Thyroid gland (tissue), 4 donors: Measurements from ENCODE around the gene C9orf78. TPM values are rescaled to one million over a fixed set of nuclear protein-coding genes. Genes with fewer than 3 reads are reported as not detected.

Experiments
- DNase-seq, 2 donors: peaks; one replicate each; pipeline ENCODE4 v3.0.0-alpha.2; 2019
- H3K27ac ChIP-seq, 3 donors: fragments of 200-600 bp; sonication (generic); 1 replicate in 2 of 3; 2 replicates in 1 of 3; pipeline ENCODE4 v1.5.1; 2016 to 2019; ENCODE audit warnings: mild to moderate bottlenecking in 1 of 3, moderate library complexity in 1 of 3
- H3K27me3 ChIP-seq: fragments of 200-600 bp; sonication (generic); one replicate; pipeline ENCODE4 v1.5.1; 2019
- H3K36me3 ChIP-seq, 2 donors: fragments of 200-600 bp; sonication (generic); one replicate each; pipeline ENCODE4 v1.5.1; 2016 to 2019
- H3K4me1 ChIP-seq, 2 donors: fragments of 200-600 bp; sonication (generic); one replicate each; pipeline ENCODE4 v1.5.1; 2017 to 2019
- H3K4me3 ChIP-seq, 3 donors: fragments of 200-600 bp; sonication (generic); replicated peaks in 1 of 3; 1 replicate in 2 of 3; 2 replicates in 1 of 3; pipeline ENCODE4 v1.5.1; 2016; ENCODE audit warnings: mild to moderate bottlenecking in 1 of 3
- H3K9me3 ChIP-seq: fragments of 200-600 bp; sonication (generic); one replicate; pipeline ENCODE4 v1.5.1; 2017
- CTCF ChIP-seq, 6 experiments: fragments of 200-600 bp in 3 of 6; fragments of 450-650 bp in 3 of 6; sonication (generic) in 3 of 6; IDR thresholded peaks; one replicate each; pipeline ENCODE4 v1.5.1; 2016 to 2019; ENCODE audit warnings: antibody characterized with exemption in 6 of 6, mild to moderate bottlenecking in 2 of 6, inconsistent platforms in 1 of 6, moderate library complexity in 1 of 6
- POLR2A ChIP-seq, 2 donors: fragments of 450-650 bp; IDR thresholded peaks; one replicate each; pipeline ENCODE4 v1.6.1; 2017; ENCODE audit warnings: antibody characterized with exemption in 2 of 2, mild to moderate bottlenecking in 2 of 2, moderate library complexity in 1 of 2
- WGBS, 2 donors: methylation state at CpG; one replicate each; pipeline ENCODE4 v1.1.5; 2017; 5-methylcytosine and 5-hydroxymethylcytosine counted together
- intact Hi-C: fragments of 100-400 bp; cut with DNase I; formaldehyde crosslinking; loops from one replicate; pipeline ENCODE4 v1.15.1; 2023
- total RNA-seq, 4 donors: library from RNA; depleted of rRNA; stranded (reverse); fragments of >200 nt; gene quantifications; one replicate each; pipeline ENCODE4 v1.2.3, GENCODE V29; 2016

The C9orf78 gene
- total RNA-seq, 4 donors from 2014 or later = 59.4 to 89.2 (median 81.4) TPM

GRCh38 chr9:129879991-129880653 lies 45.0 kb upstream of the C9orf78 start:
- intact Hi-C loops = loop anchor here (10.0 kb wide), 2 partner anchors 225 to 355 kb away; no protein-coding TSS in a partner anchor
- no peak for TF ChIP-seq CTCF (IDR thresholded peaks at IDR 0.05)
- TF ChIP-seq POLR2A (IDR thresholded peaks at IDR 0.05) = no peak
- Histone ChIP-seq H3K9me3 (no peaks in the 10 kb centered on the region), H3K27me3 (no peaks in the 10 kb centered on the region), H3K4me3 (no peak overlapping the region), H3K27ac (no peak overlapping the region), H3K4me1 (peaks cover 14 to 16% of the 10 kb centered on the region in 2 donors), H3K36me3 (peaks cover 10 to 47% of the 10 kb centered on the region in 2 donors)
- no peak for DNase-seq
- WGBS, 2 donors = 93 to 95% methylated on average over 14 to 24 of the region's 31 CpGs

- Histone ChIP-seq H3K4me1 (peaks cover 5 to 7% of the 10 kb centered on the region in 2 donors), H3K9me3 (no peaks in the 10 kb centered on the region), H3K4me3 (no peak overlapping the region), H3K27ac (no peak overlapping the region), H3K27me3 (no peaks in the 10 kb centered on the region), H3K36me3 (peaks cover 20 to 54% of the 10 kb centered on the region in 2 donors)
- TF ChIP-seq POLR2A (IDR thresholded peaks at IDR 0.05) (no peak), CTCF (IDR thresholded peaks at IDR 0.05) (no peak)
- 89% methylated on average over 6 to 10 of the region's 17 CpGs for WGBS, 2 donors
- intact Hi-C loops = no loop called here
- no peak for DNase-seq
Observed at GRCh38 chr9:129879103-129879699, 44.1 kb upstream of the C9orf78 start.

- no peak overlapping the region for H3K27ac ChIP-seq
- H3K36me3 ChIP-seq = peaks cover 29 to 63% of the 10 kb centered on the region in 2 donors
- H3K9me3 ChIP-seq = no peaks in the 10 kb centered on the region
- H3K4me1 ChIP-seq = no peaks in the 10 kb centered on the region
- 94 to 97% methylated on average over 10 to 11 of the region's 11 CpGs for WGBS, 2 donors
- no peaks in the 10 kb centered on the region for H3K27me3 ChIP-seq
- intact Hi-C loops = no loop called here
- H3K4me3 ChIP-seq = no peak overlapping the region
- no peak for DNase-seq
- TF ChIP-seq POLR2A (IDR thresholded peaks at IDR 0.05) (no peak), CTCF (IDR thresholded peaks at IDR 0.05) (no peak)
Observed at GRCh38 chr9:129878291-129878690, 43.2 kb upstream of the C9orf78 start.

GRCh38 chr9:129876815-129877214 lies 41.7 kb upstream of the C9orf78 start:
- Histone ChIP-seq H3K36me3 (peaks cover 30 to 60% of the 10 kb centered on the region in 2 donors), H3K4me1 (no peaks in the 10 kb centered on the region), H3K9me3 (no peaks in the 10 kb centered on the region), H3K27me3 (no peaks in the 10 kb centered on the region), H3K27ac (no peak overlapping the region), H3K4me3 (no peak overlapping the region)
- intact Hi-C loops = no loop called here
- DNase-seq = no peak
- no peak for TF ChIP-seq CTCF (IDR thresholded peaks at IDR 0.05)
- WGBS, 2 donors = 95% methylated on average over 7 of the region's 7 CpGs

GRCh38 chr9:129875687-129876395 lies 40.8 kb upstream of the C9orf78 start:
- H3K4me3 ChIP-seq = no peak overlapping the region
- no peaks in the 10 kb centered on the region for H3K4me1 ChIP-seq
- TF ChIP-seq POLR2A (IDR thresholded peaks at IDR 0.05) = no peak
- no peak for TF ChIP-seq CTCF (IDR thresholded peaks at IDR 0.05)
- H3K27ac ChIP-seq = no peak overlapping the region
- intact Hi-C loops = no loop called here
- 97 to 98% methylated on average over 19 to 22 of the region's 27 CpGs for WGBS, 2 donors
- H3K36me3 ChIP-seq = peaks cover 30 to 52% of the 10 kb centered on the region in 2 donors
- no peaks in the 10 kb centered on the region for H3K27me3 ChIP-seq
- DNase-seq = no peak
- H3K9me3 ChIP-seq = no peaks in the 10 kb centered on the region
